Fibroblast of villous mesenchyme (primary cell): ENCODE results near the gene FRMD5. TPM values are rescaled to one million over a fixed set of nuclear protein-coding genes. Genes with fewer than 3 reads are reported as not detected.
A peak's percentile ranks its signal among the peaks of the same experiment; 100 is the strongest.

Experiments used
- DNase-seq: peaks from one replicate; pipeline ENCODE4 v3.0.0-alpha.2; 2010; ENCODE audit warnings: low read depth
- H3K4me3 ChIP-seq: 2 replicates; pipeline ENCODE4 v1.5.1; 2011; ENCODE audit warnings: low read depth, mild to moderate bottlenecking, low read length
- total RNA-seq: library from RNA; depleted of rRNA; stranded (reverse); fragments of >200 nt; gene quantifications from 2 replicates; pipeline ENCODE4 v1.2.3, GENCODE V29; 2012
- TF ChIP-seq, protein P1 (sequence below): IDR thresholded peaks from 2 replicates; pipeline ENCODE4 v1.5.1; 2012; ENCODE audit warnings: low read depth, mild to moderate bottlenecking, low read length; ENCODE audit not compliant: insufficient read depth

FRMD5 gene
- total RNA-seq, 1 donor: 1.3 TPM

GRCh38 chr15:44093836-44094235 is 101.2 kb downstream of the FRMD5 start:
- TF ChIP-seq, protein P1, sequence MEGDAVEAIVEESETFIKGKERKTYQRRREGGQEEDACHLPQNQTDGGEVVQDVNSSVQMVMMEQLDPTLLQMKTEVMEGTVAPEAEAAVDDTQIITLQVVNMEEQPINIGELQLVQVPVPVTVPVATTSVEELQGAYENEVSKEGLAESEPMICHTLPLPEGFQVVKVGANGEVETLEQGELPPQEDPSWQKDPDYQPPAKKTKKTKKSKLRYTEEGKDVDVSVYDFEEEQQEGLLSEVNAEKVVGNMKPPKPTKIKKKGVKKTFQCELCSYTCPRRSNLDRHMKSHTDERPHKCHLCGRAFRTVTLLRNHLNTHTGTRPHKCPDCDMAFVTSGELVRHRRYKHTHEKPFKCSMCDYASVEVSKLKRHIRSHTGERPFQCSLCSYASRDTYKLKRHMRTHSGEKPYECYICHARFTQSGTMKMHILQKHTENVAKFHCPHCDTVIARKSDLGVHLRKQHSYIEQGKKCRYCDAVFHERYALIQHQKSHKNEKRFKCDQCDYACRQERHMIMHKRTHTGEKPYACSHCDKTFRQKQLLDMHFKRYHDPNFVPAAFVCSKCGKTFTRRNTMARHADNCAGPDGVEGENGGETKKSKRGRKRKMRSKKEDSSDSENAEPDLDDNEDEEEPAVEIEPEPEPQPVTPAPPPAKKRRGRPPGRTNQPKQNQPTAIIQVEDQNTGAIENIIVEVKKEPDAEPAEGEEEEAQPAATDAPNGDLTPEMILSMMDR: no peak
- DNase-seq: no peak
- no peak overlapping the region for H3K4me3 ChIP-seq

GRCh38 chr15:44092221-44092620 is 102.8 kb downstream of the FRMD5 start:
- DNase-seq: no peak
- TF ChIP-seq, protein P1: no peak
- no peak overlapping the region for H3K4me3 ChIP-seq

- no peak overlapping the region for H3K4me3 ChIP-seq
- TF ChIP-seq, protein P1: no peak
- DNase-seq: peak; percentile 82
Observed at GRCh38 chr15:44087578-44088465, 107.2 kb downstream of the FRMD5 start.

DNA sequence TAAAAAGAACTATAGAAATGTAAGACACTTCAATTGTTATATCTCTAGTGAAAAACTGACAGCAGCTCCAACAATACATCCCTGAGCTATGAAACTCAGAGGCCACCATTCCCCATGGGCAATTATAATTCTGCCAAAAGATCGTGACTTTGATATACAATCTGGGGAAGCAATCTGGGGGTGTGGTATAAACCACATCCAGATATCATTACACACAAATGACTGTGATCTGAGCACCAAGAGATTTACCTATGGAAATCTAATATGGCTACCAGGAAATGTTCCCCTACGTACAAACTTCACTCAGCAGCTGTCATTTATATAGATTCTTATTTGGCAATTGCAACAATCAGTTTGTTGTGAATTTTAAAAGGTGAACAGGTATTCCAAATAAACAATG is 110.3 kb downstream of the FRMD5 start:
- no peak overlapping the region for H3K4me3 ChIP-seq
- no peak for DNase-seq
- TF ChIP-seq, protein P1: no peak

DNA sequence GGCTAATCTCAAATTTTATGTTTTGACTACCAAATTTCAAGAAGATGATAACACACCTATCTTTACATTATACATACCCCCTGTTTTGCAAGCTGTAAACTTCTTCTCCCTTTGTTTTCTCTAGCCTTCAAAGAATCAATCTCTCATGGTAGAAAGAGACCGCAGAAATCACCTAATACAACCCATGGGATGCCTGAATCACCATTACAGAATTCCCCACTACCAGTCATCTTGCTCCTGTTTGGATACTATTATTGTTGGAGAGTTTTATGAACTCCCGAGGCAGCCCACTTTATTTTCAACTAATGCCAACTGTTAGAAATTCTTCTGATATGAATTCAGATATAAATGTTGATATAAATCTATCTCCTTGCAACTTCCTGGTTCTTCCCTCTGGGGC is 110.9 kb downstream of the FRMD5 start:
- DNase-seq: no peak
- H3K4me3 ChIP-seq: no peak overlapping the region
- TF ChIP-seq, protein P1: no peak

DNA sequence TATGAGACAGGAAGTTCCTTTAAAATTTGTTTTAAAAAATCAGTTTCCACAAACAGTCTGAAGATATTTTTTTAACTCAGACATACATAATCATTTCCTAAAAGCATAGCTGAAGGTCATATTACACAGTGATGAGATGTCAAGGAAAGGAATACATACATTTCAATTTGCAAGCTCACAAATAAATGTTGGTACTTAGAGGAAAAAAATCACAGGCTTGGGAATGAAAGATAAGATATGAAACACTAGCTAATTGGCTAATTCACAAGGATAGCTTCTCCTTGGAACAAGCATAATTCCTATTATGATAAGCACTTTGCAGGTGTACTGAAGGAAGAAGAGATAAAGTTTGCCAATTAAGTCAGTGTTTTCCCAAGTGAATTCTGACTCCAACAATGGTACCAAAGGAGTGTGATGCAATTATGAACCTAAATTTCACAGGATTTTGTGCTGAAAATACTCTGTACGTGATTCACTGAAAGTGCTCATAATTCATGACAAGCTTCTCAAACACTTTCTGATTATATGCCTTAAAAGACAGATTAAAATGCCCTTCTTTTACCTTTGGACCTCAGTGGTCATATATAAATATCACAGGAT is 112.4 kb downstream of the FRMD5 start:
- peak; percentile 11 for DNase-seq

More for the DNA sequence above, 112.4 kb downstream of the FRMD5 start:
- TF ChIP-seq, protein P1: no peak
- H3K4me3 ChIP-seq: no peak overlapping the region
